Thyroid gland (tissue), 4 donors: ENCODE data around the gene GAB4.

Source experiments
- CTCF ChIP-seq, 6 experiments: fragments of 200-600 bp in 3 of 6; fragments of 450-650 bp in 3 of 6; sonication (generic) in 3 of 6; IDR thresholded peaks; one replicate each; pipeline ENCODE4 v1.5.1; 2016 to 2019; ENCODE audit warnings: antibody characterized with exemption in 6 of 6, mild to moderate bottlenecking in 2 of 6, inconsistent platforms in 1 of 6, moderate library complexity in 1 of 6
- POLR2A ChIP-seq, 2 donors: fragments of 450-650 bp; IDR thresholded peaks; one replicate each; pipeline ENCODE4 v1.6.1; 2017; ENCODE audit warnings: antibody characterized with exemption in 2 of 2, mild to moderate bottlenecking in 2 of 2, moderate library complexity in 1 of 2

- TF ChIP-seq POLR2A (IDR thresholded peaks at IDR 0.05) (no peak), CTCF (IDR thresholded peaks at IDR 0.05) (no peak)
Observed at GRCh38 chr22:16922706-16923105, 85.3 kb downstream of the GAB4 start.
